ENCODE measurements around the gene SLC23A2.

Gene SLC23A2

DNA sequence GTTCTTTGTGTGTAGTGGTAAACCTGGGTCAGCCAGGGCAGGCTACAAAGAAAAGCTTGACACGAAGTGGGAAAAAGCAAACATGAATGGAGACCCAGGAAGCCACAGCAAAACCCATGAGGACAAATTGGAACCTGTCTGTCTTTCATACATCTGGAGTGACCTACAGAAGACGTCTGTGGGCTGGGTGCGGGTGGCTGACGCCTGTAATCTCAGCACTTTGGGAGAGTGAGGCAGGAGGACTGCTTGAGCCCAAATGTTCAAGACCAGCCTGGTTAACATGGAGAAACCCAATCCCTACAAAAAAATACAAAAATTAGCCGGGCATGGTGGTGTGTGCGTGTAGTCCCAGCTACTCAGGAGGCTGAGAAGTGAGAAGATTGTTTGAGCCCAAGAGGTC, 164.8 kb downstream of the SLC23A2 start:
- no peak for DNase-seq

DNA sequence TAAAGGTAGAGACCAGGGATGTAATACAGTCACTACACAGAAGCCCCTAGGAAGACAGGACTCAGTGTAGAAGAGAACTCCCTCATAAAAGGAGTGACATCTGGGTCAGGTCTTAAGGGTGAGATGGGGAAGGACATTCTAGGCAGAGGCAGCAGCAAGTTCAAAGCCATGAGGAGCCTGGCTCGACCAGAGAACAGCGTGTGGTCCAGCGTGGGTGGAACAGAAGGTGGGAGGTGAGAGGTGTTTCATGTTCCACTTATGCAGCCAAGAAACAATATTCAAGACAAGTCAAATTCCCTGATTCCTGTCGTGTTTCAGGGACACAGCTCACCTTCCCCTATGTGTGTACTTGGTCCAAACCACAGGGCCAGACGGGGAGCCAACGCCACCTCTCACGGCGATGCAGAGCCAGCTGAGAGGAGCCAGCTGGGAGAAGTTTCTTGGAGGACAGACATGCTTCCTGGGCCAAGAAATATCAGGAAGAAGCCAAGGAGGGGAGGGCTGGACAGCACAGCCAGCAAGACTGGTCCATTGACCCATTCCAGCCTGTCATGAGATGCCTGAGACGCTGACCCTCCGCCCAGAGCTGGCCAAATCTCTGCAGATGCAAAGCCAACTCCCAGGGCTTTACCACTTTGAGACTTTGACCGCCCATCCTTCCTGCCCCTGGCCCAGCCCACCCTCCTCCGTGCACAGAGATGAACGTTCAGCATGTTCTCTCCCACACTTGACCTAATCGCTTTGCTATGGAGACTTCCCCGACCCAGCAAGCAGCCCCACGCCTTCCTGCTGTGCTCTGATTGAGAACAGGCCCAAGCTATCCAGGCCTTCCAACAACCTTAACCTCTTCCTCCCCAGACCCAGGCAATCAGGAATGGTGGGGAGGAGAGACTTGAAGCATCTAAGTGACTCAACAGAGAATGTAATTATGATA, 165.8 kb downstream of the SLC23A2 start:
- no peak for DNase-seq

DNA sequence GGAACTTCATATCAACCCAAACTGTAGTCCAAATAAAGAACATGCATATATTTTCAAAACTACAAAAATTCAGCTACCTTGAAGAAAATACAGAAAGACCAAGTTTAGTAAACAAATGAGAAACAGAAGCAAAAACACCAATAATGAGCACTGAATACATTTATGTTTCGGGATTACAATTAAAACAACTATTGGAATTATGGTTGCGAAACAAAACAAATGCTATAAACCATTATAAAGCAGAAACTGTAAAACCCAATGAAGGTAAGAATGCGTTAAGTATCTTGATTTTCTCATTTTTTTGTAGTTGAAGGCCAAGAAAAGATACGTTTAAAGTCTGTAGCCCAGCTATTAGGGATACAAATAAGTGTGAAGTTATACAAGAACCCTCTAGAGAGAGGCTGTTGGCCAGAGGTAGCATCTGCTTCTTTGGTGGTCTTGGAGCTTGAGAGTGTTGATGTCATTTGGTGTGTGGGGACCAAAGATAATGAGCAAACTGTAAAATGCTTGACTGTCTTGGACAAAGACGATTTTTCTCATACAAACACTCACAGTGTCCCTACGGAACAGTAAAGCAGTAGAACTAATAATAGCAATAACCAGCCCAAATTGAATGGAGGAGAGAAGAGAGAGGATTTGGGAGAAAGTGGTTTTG, 168.1 kb downstream of the SLC23A2 start:
- DNase-seq, result no peak

DNA sequence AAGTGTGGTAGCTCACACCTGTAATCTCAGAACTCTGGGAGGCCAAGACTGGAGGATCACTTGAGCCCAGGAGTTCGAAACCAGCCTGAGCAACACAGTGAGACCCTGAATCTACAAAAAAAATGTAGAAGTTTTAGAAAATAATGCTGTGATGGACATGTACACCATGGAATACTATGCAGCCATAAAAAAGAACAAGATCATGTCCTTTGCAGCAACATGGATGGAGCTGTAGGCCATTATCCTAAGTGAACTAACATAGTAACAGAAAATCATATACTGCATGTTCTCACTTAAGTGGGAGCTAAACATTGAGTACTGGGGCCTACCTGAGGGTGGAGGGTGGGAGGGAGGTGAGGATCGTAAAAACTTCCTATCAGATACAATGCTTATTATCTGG, 168.8 kb downstream of the SLC23A2 start:
- DNase-seq, result no peak

DNA sequence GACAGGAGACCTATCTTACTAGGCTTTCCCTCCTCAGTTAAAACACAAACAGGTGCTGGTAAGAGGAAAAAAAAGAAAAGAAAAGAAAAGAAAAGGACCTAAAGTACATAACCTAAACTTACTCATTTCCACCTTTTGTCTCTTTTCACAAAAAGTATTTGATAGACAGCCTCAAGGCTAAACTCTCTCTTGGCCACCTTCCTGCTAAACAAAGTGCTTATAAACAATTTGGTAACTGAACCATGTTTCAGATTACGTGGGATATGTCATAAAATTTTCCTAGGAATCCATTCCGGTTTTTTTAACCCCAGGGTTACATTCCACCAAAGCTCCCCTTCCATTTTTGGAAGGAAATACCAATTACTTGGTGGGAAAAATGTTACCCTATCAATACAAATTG, 170.6 kb downstream of the SLC23A2 start:
- no peak for DNase-seq

DNA sequence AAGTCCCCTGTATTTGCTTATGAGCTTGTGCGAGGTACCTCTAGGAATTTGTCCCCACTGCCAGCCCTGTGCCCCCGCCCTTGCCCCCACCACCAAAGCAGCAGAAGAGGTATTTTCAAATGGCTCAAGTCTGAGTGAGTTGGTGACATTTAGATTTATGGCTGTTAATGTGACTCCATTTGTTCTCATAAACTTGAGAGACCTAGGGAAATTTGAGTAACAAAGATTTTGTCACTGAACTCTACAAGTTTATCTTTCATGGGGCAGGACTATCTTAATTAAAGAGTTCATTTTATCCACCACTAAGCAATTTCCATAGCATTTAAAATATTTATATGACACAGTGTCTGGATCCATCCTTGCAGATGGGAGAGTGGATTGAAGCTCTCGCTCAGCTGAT, 171.1 kb downstream of the SLC23A2 start:
- DNase-seq, result no peak

DNA sequence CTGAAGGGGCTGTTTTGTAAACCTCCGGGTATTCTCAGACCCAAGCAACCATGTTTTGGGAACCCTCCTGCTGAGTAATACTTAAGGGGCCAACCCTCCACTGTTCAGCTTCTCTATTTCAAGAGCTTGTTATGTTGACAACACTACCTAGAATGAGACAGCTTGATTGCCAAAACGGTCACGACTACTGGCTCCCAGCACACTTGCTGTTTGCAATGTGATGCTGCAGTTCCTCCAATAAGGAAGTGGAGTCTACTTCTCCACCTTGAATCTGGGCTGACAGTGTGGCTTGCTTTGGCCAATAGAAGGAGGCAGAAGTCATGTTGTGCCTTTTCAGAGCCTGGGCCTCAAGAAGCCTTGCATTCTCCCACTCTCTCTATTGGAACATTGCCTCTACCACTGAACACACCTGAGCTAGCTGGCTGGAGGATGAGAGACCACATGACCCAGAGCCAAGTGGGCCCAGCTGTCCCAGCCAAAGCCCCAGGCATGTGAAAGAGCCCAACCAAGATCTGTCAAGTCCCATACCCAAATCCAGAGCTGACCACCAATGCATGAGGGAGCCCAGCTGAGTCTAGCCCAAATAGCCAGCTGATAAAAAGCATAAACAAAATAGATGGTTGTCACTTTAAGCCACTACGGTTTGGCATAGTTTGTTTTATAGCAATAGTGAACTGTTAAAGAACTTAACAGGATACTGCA, 171.6 kb downstream of the SLC23A2 start:
- no peak for DNase-seq

DNA sequence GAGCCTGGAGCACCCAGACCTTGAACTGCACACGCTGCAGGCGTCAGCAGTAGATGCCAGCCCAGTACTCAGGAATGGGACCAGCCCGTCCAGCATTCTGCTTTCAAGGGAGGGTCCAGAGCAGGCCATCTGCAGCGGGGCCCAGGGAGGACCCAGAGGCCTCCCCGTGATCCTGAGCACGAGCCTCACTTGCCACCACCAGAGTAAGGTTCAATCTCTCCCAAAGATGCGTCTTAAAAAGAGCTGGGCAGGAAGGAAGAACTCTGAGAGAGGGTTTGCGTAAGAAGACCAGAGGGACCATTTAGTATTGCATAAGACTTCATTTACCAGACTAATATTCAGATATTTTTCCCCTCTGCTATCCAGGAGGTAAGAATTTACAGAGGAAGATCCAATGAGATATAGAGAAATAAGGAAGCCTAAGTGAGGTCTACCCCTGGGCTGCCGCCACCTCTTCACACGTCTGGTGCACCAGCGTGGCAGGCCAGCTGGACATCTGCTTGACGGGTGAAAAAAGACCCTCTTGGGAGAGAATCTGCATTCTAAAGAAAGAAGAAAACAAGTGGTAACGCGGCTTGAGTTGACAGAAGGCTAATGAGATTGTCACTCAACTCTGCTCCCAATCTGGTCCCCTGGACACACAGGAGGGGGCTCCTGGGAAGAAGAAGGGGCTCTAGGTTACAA, 172.3 kb downstream of the SLC23A2 start:
- DNase-seq, result no peak

DNA sequence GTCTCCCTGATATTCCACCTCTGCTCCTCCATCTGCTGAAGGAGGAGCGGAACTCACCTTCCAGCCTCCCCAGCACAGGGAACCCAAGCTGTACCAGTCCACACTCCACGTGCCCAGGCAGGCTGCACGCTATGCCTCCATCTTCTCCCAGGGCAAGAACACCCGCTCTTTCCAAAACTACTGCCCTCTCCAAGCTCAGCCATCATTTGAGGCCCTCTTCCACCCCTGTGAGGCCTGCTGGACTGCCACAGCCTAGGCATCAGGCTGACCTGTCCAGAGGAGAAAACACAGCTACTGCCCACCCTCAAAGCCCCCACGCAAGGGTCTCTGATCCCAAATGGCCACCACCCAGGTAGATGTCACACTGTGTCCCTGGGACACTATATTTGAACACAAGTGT, 179.7 kb downstream of the SLC23A2 start:
- no peak for DNase-seq

DNA sequence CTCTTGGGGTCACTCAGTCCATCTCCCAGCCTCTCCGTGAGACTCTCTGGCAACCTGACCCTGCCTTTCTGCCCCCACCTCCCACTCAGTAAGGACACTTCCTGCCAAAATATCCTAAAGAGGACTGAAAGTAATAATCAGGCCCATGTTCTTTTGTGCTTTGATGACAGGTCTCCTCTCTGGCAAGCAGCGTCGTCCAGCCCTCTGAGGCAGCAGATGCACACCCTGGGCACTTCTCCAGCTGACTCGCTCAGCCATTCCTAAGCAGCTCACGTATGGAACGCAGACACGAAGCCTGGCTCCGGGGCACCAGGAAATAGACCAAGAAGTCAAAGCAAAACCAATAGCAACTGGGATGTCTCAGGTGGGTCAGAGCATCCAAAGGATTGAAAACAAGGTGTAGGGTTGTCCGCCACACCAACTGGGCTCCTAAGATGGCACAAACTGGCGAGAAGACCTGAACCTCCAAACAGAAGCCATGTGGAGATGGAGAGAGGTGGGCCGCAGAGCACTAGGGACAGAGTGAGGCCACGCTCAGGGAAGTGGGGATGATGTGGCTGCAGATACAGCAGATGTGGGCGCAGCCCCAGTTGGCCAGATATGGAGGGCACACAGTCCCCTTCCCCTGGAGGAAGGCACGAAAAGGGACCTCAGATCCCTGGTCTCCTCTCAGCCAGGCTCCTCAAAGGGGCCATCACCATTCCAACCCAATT, 180.3 kb downstream of the SLC23A2 start:
- DNase-seq, result no peak

DNA sequence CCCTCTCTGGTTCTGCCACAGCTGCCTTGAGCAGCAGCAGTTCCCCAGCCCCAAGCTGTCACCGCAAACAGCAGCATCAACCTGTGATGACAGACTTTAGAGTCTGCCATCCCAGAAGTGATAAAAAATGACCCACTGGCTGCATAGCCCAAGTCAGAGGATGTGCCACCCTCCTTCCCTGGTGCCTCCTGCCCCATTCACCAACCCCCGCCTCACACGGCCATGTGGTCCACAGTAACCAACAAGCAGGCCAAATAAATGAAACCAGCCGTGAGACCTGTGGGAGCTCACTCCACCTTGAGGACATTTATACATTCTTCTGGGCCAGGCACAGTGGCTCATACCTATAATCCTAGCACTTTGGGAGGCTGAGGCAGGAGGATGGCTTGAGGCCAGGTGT, 181.4 kb downstream of the SLC23A2 start:
- DNase-seq, result no peak

DNA sequence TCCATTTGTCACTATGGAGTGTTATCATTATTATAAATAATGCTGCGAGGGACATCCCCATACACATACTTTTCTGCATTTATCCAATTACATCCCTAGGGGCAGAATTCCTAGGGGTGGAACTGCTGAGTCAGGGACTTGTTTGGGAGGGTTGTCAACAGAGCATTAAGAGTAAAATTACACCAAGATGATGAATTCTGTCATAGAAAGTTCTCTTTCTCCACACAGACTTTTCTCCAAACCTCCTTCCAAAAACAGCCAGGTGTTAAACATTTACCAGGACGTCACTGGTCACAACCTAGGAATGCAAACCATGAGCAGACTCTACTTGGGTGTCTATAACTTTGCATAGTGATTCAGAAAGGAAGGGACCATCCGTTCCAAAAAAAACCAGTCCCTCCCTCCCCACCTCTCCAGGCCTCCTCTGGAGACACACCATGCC, 184.1 kb downstream of the SLC23A2 start:
- DNase-seq, result no peak

DNA sequence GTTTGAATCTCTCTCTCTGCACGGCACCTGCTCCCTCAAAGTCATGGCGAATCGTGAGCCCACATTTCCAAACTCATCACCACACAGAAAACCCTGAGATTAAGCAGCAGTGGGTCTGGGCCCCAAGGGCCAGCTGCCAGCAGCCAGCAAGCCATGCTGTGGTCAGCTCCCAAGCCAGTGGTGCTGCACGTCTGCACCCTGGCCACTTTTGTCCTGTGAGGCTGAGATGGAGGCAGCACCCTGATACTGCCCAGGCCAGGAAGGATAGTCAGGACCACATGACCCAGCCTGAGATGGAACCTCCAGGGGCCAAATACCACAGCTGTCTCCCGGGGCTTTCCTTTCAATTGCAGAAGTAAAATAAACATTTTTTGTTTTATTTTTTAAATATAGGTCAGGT, 185.7 kb downstream of the SLC23A2 start:
- no peak for DNase-seq

DNA sequence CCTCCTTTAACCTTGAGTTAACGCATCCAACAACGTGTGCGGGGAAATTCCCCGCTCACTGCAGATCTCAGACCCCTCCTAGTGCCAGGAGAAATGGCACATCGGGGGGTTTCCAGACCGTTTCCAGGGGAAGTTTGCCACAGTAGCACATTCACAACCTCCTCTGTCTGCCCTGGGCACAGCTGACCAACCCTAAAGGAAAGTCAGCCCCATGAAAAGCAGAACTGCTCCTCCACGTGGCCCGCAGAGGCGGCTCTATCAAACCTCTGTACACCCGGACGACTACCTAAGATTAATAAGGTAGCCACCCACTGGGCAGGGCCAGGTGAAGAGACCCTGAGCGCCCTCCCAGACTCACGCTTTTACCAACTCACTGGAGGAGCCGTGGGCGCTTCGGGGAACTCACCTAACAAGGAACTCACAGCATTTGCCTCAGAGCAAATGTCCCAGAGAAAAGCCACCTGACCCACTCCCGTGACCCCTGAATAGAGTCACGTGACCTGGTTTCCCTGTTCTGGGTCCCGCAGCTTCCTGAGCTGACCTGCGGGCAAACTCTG, 186.5 kb downstream of the SLC23A2 start:
- DNase-seq, result peak; percentile 65

DNA sequence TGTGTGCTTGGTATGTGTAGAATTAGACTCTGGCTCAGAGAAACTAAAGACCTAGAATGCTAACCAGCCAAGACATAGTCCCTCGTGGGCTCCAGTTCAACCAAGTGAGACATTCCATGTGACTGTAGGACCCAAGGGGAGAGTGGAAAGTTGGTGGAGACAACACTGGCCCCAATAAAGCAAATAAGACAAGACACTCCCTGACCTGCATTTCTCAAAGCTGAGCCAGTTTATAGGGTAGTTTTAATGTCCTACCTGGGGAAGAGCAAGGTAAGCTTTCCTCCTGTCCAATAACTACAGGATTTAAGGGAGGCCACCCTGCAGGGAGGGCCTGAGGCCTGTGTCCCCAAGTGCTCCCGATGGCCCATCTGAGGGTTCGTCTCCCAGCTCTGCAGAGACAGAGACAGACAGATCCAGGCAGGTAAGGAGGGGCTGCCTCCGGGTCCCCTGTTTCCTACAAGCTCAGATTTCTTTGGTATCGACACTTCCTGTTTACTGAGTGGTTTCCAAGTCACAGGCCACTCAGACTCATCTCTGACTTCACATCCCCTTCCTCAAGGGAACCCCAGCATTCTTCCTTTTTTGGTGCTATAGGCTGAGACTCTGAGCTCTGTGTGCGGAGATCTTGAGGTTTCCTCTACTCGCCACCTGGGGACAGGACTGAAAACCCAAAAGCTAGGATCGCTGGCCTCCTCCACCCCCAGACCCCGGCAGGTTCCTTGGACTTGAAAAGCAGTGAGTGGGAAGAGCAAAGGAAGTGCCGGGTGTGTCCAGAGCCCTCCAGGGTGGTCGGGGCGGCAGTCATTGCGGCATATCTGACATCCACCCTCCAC, 187.2 kb downstream of the SLC23A2 start:
- peak; percentile 56 for DNase-seq

DNA sequence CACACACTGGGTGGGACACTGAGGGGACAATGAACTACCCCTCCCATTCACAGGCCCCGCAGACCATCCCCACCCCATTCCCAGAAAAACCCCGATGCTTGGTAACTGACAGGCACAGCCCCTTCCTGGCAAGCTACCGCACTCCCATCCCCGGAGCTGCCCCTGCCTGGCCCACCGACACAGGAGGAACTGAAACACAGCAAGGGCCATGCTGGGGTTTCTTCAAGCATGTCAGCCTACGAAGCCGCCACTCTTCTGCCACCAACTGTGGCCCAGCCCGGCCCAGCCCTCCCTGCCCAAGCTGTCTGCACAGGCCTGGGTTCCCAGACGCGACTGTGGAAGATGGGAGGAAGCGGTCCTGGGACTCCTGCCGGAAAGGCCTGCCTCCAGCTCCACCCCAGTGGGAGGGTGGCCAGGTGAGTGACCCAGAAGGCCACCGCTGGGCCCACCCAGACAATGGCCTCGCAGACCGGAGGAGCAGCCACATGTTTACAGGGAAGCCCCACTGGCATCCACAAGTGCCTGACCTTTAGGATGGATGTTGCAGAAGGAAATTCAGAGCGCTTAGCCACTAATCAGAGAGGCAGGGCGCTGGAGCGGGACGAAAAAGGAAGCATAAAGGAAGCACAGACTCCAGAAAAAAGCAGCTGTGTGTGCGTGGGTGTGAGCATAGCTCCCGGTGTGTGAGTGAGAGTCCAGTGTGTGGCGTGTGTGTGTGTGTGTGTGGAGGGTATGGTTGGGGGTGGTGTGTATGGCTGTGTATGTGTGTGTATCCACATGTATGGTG, 188.0 kb downstream of the SLC23A2 start:
- DNase-seq, result no peak

DNA sequence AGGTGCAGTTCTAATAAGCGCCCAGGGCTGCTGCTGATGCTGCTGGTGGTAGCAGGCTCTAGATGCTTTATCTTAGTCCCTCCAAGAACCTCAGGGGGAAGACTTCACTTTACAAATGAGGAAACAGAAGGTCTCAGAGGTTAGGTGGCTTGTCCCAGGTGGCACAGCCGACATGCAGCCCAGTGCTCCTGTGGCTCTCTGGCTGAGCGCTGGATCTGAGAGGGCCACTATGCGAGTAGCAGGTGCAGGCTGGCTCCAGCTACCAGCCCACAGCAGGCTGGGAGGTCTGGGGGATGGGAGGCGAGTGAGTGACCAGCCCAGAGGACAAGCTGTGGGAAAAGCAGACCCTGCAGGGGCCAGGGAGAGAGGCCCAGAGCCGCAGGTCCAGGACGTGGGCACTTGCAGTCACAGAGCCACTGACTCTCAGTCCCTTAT, 188.7 kb downstream of the SLC23A2 start:
- peak; percentile 48 for DNase-seq

DNA sequence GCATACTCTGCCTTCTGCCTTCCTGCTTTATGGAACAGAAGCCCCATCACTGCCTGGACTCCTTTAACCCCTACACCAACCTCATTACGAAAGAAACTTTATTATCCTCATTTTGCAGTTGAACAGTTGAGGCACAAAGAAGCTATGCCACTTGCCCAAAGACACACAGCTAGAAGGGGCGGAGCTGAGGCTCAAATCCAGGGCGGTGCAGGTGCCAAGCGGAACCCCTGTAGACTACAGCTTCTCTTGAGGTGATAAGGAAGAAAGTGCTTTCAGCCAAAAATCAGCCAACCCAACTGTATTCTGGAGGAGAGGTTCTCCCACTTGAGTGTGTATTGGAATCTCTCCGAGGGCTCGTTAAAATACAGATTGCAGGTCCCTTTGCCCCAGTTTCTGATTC, 189.1 kb downstream of the SLC23A2 start:
- DNase-seq, result no peak

DNA sequence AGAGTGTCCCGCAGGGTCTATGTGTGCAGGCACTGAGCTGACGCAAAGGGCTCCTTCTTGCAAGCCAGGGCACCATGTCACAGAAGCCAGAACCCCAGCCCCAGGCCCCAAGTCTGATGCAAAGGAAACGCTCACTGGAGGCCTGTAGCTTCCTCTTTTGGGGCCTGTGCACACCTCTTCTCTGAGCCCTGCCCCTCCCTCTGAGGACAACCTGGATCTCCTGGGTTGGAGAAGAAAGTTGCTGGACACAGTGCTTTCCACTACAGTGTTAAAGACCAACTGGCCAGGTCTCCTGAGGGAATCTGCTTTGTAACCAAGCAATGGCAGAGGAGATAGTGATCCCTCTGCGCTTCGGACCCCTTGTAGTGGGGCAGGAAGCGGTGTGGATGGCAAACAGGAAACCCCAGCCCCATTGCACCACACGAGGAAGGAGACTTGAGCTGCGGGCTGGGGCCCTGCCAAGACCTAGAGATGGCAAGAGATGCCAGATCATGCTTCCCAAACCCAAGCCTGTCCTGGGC, 189.6 kb downstream of the SLC23A2 start:
- peak; percentile 96 for DNase-seq

DNA sequence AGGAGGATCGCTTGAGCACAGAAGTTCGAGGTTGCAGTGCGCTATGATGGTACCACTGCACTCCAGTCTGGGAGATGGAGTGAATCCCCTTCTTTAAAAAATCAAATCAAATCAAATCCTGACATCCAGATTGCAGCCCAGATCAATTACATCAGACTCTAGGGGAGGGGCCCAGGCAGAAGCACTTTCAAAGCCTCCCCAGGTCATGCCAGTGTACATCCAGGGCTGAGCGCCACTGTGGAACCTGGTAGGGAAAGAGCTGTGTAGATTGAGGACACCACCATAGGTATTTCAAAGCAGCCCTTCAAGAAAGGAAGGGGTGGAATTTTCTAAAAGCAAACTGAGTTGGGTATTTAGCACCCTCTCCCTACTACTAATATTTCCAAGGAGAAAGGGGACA, 190.1 kb downstream of the SLC23A2 start:
- DNase-seq, result no peak

All from KG1 (cell line).